SK-N-SH treated with all-trans-retinoic acid at 6 μM for 48 hours (cell line): ENCODE results near the gene RASD2.

Experiments
- CSDC2 ChIP-seq: fragments of 250-450 bp; sonication (Bioruptor Pico); IDR thresholded peaks from 2 replicates; pipeline ENCODE4 v1.5.0; 2020; ENCODE audit warnings: mild to moderate bottlenecking, moderate library complexity
- CSRNP3 ChIP-seq: fragments of 250-450 bp; sonication (Bioruptor Pico); IDR thresholded peaks from 2 replicates; pipeline ENCODE4 v1.5.1; 2021; ENCODE audit warnings: mild to moderate bottlenecking, moderate library complexity
- PATZ1 ChIP-seq: fragments of 250-450 bp; sonication (Bioruptor Pico); IDR thresholded peaks from 2 replicates; pipeline ENCODE4 v1.8.0; 2020; ENCODE audit warnings: mild to moderate bottlenecking, moderate library complexity, borderline replicate concordance
- TCF4 ChIP-seq: fragments of 250-450 bp; sonication (Bioruptor Pico); IDR thresholded peaks from 2 replicates; pipeline ENCODE4 v1.8.0; 2021; ENCODE audit warnings: mild to moderate bottlenecking, moderate library complexity, borderline replicate concordance
- TSHZ2 ChIP-seq: fragments of 250-450 bp; sonication (Bioruptor Pico); IDR thresholded peaks from 2 replicates; pipeline ENCODE4 v1.5.0; 2020; ENCODE audit warnings: mild to moderate bottlenecking, moderate library complexity
- ZFP30 ChIP-seq: fragments of 450-650 bp; formaldehyde crosslinking; IDR thresholded peaks from 2 replicates; pipeline ENCODE4 v1.5.0; 2022; ENCODE audit warnings: mild to moderate bottlenecking, moderate library complexity
- ZNF8 ChIP-seq: fragments of 450-650 bp; formaldehyde crosslinking; IDR thresholded peaks from 2 replicates; pipeline ENCODE4 v1.5.0; 2020; ENCODE audit warnings: mild to moderate bottlenecking, moderate library complexity

GRCh38 chr22:35533365-35534029 is 7.1 kb upstream of the RASD2 start:
- TF ChIP-seq TCF4: no peak
- no peak for TF ChIP-seq PATZ1 (CRISPR knock-in tag)
- TF ChIP-seq CSDC2: no peak
- no peak for TF ChIP-seq TSHZ2 (CRISPR knock-in tag)
- TF ChIP-seq ZNF8 (CRISPR knock-in tag): no peak
- TF ChIP-seq ZFP30 (CRISPR knock-in tag): no peak
- TF ChIP-seq CSRNP3 (CRISPR knock-in tag): no peak
